ENCODE results near the gene PKP3.

- TF ChIP-seq POLR2A (IDR thresholded peaks at IDR 0.05), result no peak
- no peak for TF ChIP-seq CTCF (IDR thresholded peaks at IDR 0.05)
Measured at GRCh38 chr11:383431-383830, 10.6 kb upstream of the PKP3 start.
